ENCODE results near the gene NUTF2.

- TF ChIP-seq, protein P1, sequence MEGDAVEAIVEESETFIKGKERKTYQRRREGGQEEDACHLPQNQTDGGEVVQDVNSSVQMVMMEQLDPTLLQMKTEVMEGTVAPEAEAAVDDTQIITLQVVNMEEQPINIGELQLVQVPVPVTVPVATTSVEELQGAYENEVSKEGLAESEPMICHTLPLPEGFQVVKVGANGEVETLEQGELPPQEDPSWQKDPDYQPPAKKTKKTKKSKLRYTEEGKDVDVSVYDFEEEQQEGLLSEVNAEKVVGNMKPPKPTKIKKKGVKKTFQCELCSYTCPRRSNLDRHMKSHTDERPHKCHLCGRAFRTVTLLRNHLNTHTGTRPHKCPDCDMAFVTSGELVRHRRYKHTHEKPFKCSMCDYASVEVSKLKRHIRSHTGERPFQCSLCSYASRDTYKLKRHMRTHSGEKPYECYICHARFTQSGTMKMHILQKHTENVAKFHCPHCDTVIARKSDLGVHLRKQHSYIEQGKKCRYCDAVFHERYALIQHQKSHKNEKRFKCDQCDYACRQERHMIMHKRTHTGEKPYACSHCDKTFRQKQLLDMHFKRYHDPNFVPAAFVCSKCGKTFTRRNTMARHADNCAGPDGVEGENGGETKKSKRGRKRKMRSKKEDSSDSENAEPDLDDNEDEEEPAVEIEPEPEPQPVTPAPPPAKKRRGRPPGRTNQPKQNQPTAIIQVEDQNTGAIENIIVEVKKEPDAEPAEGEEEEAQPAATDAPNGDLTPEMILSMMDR (IDR thresholded peaks at IDR 0.05; ENCODE audit: poor library complexity): peak; percentile 32
- no peak for TF ChIP-seq EZH2 (IDR thresholded peaks at IDR 0.05; ENCODE audit: borderline replicate concordance)
These were observed 4.0 kb upstream of the NUTF2 start for GRCh38 chr16:67842509-67843342.

Measured in hepatocyte (in vitro differentiated cells).